NCI-H1105 treated with DMSO at 0.1 percent for 48 hours (cell line): ENCODE measurements around the gene SPRED3.

Source experiments
- DNase-seq: peaks from one replicate; lab custom pipeline; 2025; lab: John Stamatoyannopoulos, UW

SPRED3 gene

GRCh38 chr19:38373907-38374331 is 14.6 kb upstream of the SPRED3 start:
- no peak for DNase-seq

- DNase-seq: peak; percentile 99
Measured at GRCh38 chr19:38374332-38375097, 14.0 kb upstream of the SPRED3 start, which contains the start of gene PSMD8. Gene PSMD8, plus strand, starts transcription at chr19:38374571. Its CDS starts 31 bp downstream, at chr19:38374602.

GRCh38 chr19:38375098-38375493 is 13.4 kb upstream of the SPRED3 start:
- DNase-seq: no peak

GRCh38 chr19:38375748-38376147 is 12.7 kb upstream of the SPRED3 start:
- no peak for DNase-seq

- no peak for DNase-seq
Measured at GRCh38 chr19:38376576-38376975, 11.9 kb upstream of the SPRED3 start.

GRCh38 chr19:38377052-38377451 is 11.4 kb upstream of the SPRED3 start:
- DNase-seq: no peak

GRCh38 chr19:38378866-38379265 is 9.6 kb upstream of the SPRED3 start:
- DNase-seq: no peak

- no peak for DNase-seq
Measured at GRCh38 chr19:38381138-38381537, 7.4 kb upstream of the SPRED3 start.

- DNase-seq: no peak
Measured at GRCh38 chr19:38383184-38383583, 5.3 kb upstream of the SPRED3 start.

GRCh38 chr19:38383743-38384142 is 4.8 kb upstream of the SPRED3 start:
- DNase-seq: no peak

- no peak for DNase-seq
Measured at GRCh38 chr19:38384209-38385027, 4.1 kb upstream of the SPRED3 start.

GRCh38 chr19:38385057-38385803 is 3.3 kb upstream of the SPRED3 start:
- DNase-seq: no peak

GRCh38 chr19:38385804-38386257 is 2.7 kb upstream of the SPRED3 start:
- peak; percentile 70 for DNase-seq

GRCh38 chr19:38386300-38386970 is 2.1 kb upstream of the SPRED3 start:
- peak; percentile 32 for DNase-seq

- no peak for DNase-seq
Measured at GRCh38 chr19:38386971-38387549, 1.4 kb upstream of the SPRED3 start.

GRCh38 chr19:38387550-38388348 is 748 bp upstream of the SPRED3 start, which contains the start of gene GGN:
Gene GGN, minus strand, starts transcription at chr19:38388034. Its CDS starts 773 bp downstream, at chr19:38387261.
- peak; percentile 88 for DNase-seq

- peak; percentile 12 for DNase-seq
Measured at GRCh38 chr19:38389101-38389925, 816 bp downstream of the SPRED3 start.

GRCh38 chr19:38389957-38390924 is 1.7 kb downstream of the SPRED3 start:
- DNase-seq: no peak
